NT2/D1 (cell line): Measurements from ENCODE around the gene EDA.

Experiments used
- SUZ12 ChIP-seq: IDR thresholded peaks from 2 replicates; pipeline ENCODE4 v1.6.1; 2011; ENCODE audit not compliant: insufficient read length, insufficient read depth; ENCODE audit errors: extremely low read depth
- YY1 ChIP-seq: IDR thresholded peaks from 2 replicates; pipeline ENCODE4 v1.6.1; 2011; ENCODE audit not compliant: insufficient read length, insufficient read depth
- ZNF274 ChIP-seq: IDR thresholded peaks from 2 replicates; pipeline ENCODE4 v1.6.1; 2011; ENCODE audit warnings: mild to moderate bottlenecking, low read depth, low read length

- TF ChIP-seq YY1 (no peak), SUZ12 (no peak), ZNF274 (no peak)
Observed at GRCh38 chrX:69948276-69948797, 332.4 kb downstream of the EDA start.
